ENCODE measurements around the gene FBXO8. TPM values are rescaled to one million over a fixed set of nuclear protein-coding genes. Genes with fewer than 3 reads are reported as not detected.
"Not testable (repeated sequence)": the region's sequence is repeated elsewhere in the genome, so short reads cannot be mapped to it uniquely, and the experiment has no call there.

The FBXO8 gene
- total RNA-seq, 1 experiment from 2014 or later = 8.2 TPM

DNA sequence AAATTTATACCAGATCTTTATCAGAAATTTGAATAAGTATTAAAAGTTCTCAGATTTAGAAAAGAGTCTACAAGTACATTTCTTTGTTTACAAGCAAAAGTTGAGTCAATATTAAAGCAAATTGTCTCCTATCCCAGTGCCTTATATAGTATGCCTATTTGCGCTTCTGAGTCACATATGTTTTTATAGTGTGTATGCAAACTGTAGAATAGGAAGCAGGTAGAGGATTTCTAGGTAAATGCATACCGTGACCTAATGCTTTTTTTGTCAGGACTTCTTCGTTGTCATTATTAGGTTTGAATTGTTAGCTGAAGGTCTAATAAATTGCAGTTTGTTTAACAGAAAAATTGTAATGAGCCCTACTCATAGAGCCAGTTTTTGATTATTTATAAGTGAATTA, 22.5 kb upstream of the FBXO8 start:
- Histone ChIP-seq H3K79me2 (ENCODE audit: low read length) (no peaks in the 10 kb centered on the region), H3K27ac (ENCODE audit: low read length) (no peak overlapping the region), H3K27me3 (ENCODE audit: low read length) (no peaks in the 10 kb centered on the region), H3K9me3 (ENCODE audit: low read length) (no peaks in the 10 kb centered on the region), H3K36me3 (ENCODE audit: low read depth, low read length) (no peaks in the 10 kb centered on the region), H3K9me2 (replicated peaks; ENCODE audit: low read length) (no peaks in the 10 kb centered on the region), H3K4me1 (ENCODE audit: insufficient read depth, low read length) (peaks cover 9% of the 10 kb centered on the region), H3K4me2 (ENCODE audit: low read length) (no peak overlapping the region), H2AFZ (ENCODE audit: low read length) (no peak overlapping the region), H3F3A (ENCODE audit: low read length, unreplicated experiment) (no peaks in the 10 kb centered on the region), H3K4me3 (ENCODE audit: low read length) (no peak overlapping the region), H4K20me1 (ENCODE audit: low read length) (no peaks in the 10 kb centered on the region), H3K9ac (ENCODE audit: low read length) (no peak overlapping the region)
- ChIA-PET CTCF (no interaction called here), POLR2A (ENCODE audit: unreplicated experiment) (no interaction called here)
- intact Hi-C loops (cut with micrococcal nuclease) = no loop called here
- peak; percentile 98 for ATAC-seq
- BruUV-seq (replicated peaks) = no TSS peak
- peak; percentile 65 for DNase-seq
- TF ChIP-seq EZH2phosphoT487 (IDR thresholded peaks at IDR 0.05; ENCODE audit: borderline replicate concordance, low read length) = no peak
- no peak for TF ChIP-seq EZH2 (IDR thresholded peaks at IDR 0.05; ENCODE audit: low read length, unreplicated experiment)
- TF ChIP-seq, protein P1, sequence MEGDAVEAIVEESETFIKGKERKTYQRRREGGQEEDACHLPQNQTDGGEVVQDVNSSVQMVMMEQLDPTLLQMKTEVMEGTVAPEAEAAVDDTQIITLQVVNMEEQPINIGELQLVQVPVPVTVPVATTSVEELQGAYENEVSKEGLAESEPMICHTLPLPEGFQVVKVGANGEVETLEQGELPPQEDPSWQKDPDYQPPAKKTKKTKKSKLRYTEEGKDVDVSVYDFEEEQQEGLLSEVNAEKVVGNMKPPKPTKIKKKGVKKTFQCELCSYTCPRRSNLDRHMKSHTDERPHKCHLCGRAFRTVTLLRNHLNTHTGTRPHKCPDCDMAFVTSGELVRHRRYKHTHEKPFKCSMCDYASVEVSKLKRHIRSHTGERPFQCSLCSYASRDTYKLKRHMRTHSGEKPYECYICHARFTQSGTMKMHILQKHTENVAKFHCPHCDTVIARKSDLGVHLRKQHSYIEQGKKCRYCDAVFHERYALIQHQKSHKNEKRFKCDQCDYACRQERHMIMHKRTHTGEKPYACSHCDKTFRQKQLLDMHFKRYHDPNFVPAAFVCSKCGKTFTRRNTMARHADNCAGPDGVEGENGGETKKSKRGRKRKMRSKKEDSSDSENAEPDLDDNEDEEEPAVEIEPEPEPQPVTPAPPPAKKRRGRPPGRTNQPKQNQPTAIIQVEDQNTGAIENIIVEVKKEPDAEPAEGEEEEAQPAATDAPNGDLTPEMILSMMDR (conservative IDR thresholded peaks at IDR 0.05; ENCODE audit: low read depth, low read length) = no peak

DNA sequence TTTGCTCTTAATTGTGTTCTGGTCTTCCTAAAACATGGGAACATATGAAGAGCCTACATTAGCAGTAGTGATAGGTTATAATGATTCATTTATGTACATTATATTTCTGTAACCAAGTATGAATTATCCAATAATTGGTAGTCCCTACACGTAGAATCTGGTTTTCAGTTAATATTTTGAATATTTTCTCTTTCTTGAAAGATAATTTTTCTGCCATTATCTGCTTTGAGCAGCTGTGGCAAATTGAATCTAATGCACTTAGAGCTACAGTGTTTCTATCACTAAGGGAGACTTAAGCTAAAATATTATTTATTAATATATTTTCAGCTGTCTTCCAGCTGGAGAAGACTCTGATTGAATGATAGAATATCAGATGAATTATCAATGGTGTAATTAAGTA, 21.2 kb upstream of the FBXO8 start:
- TF ChIP-seq, protein P1 (conservative IDR thresholded peaks at IDR 0.05; ENCODE audit: low read depth, low read length) = no peak
- TF ChIP-seq EZH2phosphoT487 (IDR thresholded peaks at IDR 0.05; ENCODE audit: borderline replicate concordance, low read length) (no peak), EZH2 (IDR thresholded peaks at IDR 0.05; ENCODE audit: low read length, unreplicated experiment) (no peak)
- intact Hi-C loops (cut with micrococcal nuclease) = no loop called here
- Histone ChIP-seq H3K9ac (ENCODE audit: low read length) (no peak overlapping the region), H3K27me3 (ENCODE audit: low read length) (no peaks in the 10 kb centered on the region), H3K27ac (ENCODE audit: low read length) (no peak overlapping the region), H4K20me1 (ENCODE audit: low read length) (no peaks in the 10 kb centered on the region), H3F3A (ENCODE audit: low read length, unreplicated experiment) (no peaks in the 10 kb centered on the region), H3K4me1 (ENCODE audit: insufficient read depth, low read length) (peaks cover 9% of the 10 kb centered on the region), H3K9me3 (ENCODE audit: low read length) (no peaks in the 10 kb centered on the region), H3K4me2 (ENCODE audit: low read length) (no peak overlapping the region), H3K9me2 (replicated peaks; ENCODE audit: low read length) (no peaks in the 10 kb centered on the region), H3K79me2 (ENCODE audit: low read length) (no peaks in the 10 kb centered on the region), H2AFZ (ENCODE audit: low read length) (no peak overlapping the region), H3K4me3 (ENCODE audit: low read length) (no peak overlapping the region), H3K36me3 (ENCODE audit: low read depth, low read length) (no peaks in the 10 kb centered on the region)
- POLR2A ChIA-PET (ENCODE audit: unreplicated experiment) = no interaction called here
- ATAC-seq (no peak), DNase-seq (no peak)
- CTCF ChIA-PET = no interaction called here
- BruUV-seq (replicated peaks) = no TSS peak

DNA sequence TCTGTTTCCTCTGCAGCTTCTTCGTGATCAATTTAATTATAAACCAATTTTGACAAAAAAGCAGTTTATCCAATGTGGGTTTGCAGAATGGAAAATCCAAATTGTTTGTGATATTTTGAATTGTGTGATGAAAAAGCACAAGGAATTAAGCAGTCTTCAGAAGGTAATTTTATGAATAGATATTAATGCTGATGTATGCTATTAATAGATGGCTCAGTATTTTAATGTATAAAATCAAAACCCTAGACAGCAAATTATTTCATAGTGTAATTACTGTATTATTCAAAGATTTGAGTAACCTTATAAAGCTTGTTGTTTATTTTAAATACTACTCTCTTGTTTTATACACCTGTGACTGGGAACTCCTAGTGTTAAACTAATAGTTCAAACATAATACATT, 20.2 kb upstream of the FBXO8 start:
- H3K9me3 ChIP-seq (ENCODE audit: low read length) = no peaks in the 10 kb centered on the region
- no peaks in the 10 kb centered on the region for H3K9me2 ChIP-seq (replicated peaks; ENCODE audit: low read length)
- no peak overlapping the region for H3K9ac ChIP-seq (ENCODE audit: low read length)
- no peak for DNase-seq
- intact Hi-C loops (cut with micrococcal nuclease) = no loop called here
- H3K36me3 ChIP-seq (ENCODE audit: low read depth, low read length) = no peaks in the 10 kb centered on the region
- H3K4me1 ChIP-seq (ENCODE audit: insufficient read depth, low read length) = peaks cover 9% of the 10 kb centered on the region
- ChIA-PET POLR2A (ENCODE audit: unreplicated experiment) (no interaction called here), CTCF (no interaction called here)
- ATAC-seq = no peak
- H3K4me2 ChIP-seq (ENCODE audit: low read length) = no peak overlapping the region
- no peaks in the 10 kb centered on the region for H3K79me2 ChIP-seq (ENCODE audit: low read length)
- TF ChIP-seq EZH2phosphoT487 (IDR thresholded peaks at IDR 0.05; ENCODE audit: borderline replicate concordance, low read length) (no peak), EZH2 (IDR thresholded peaks at IDR 0.05; ENCODE audit: low read length, unreplicated experiment) (no peak)
- TF ChIP-seq, protein P1 (conservative IDR thresholded peaks at IDR 0.05; ENCODE audit: low read depth, low read length) = no peak
- no peaks in the 10 kb centered on the region for H3K27me3 ChIP-seq (ENCODE audit: low read length)
- no peaks in the 10 kb centered on the region for H3F3A ChIP-seq (ENCODE audit: low read length, unreplicated experiment)
- no peak overlapping the region for H3K27ac ChIP-seq (ENCODE audit: low read length)
- H4K20me1 ChIP-seq (ENCODE audit: low read length) = no peaks in the 10 kb centered on the region
- BruUV-seq (replicated peaks) = no TSS peak
- no peak overlapping the region for H3K4me3 ChIP-seq (ENCODE audit: low read length)
- no peak overlapping the region for H2AFZ ChIP-seq (ENCODE audit: low read length)

DNA sequence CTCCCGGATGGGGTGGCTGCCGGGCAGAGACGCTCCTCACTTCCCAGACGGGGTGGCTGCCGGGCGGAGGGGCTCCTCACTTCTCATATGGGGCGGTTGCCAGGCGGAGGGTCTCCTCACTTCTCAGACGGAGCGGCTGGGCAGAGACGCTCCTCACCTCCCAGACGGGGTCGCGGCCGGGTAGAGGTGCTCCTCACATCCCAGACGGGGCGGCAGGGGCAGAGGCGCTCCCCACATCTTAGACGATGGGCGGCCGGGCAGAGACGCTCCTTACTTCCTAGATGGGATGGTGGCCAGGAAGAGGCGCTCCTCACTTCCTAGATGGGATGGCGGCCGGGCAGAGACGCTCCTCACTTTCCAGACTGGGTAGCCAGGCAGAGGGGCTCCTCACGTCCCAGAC, 11.7 kb upstream of the FBXO8 start:
- POLR2A ChIA-PET (ENCODE audit: unreplicated experiment); H2AFZ ChIP-seq (ENCODE audit: low read length); DNase-seq; CTCF ChIA-PET; ATAC-seq; H3F3A ChIP-seq (ENCODE audit: low read length, unreplicated experiment); H4K20me1 ChIP-seq (ENCODE audit: low read length); BruUV-seq (replicated peaks); H3K27ac ChIP-seq (ENCODE audit: low read length); H3K4me3 ChIP-seq (ENCODE audit: low read length); H3K9me2 ChIP-seq (replicated peaks; ENCODE audit: low read length); H3K79me2 ChIP-seq (ENCODE audit: low read length); H3K9me3 ChIP-seq (ENCODE audit: low read length); H3K4me2 ChIP-seq (ENCODE audit: low read length); H3K27me3 ChIP-seq (ENCODE audit: low read length); intact Hi-C loops (cut with micrococcal nuclease); H3K9ac ChIP-seq (ENCODE audit: low read length); H3K4me1 ChIP-seq (ENCODE audit: insufficient read depth, low read length): not testable (repeated sequence)
- peaks cover 20% of the 10 kb centered on the region for H3K36me3 ChIP-seq (ENCODE audit: low read depth, low read length)

DNA sequence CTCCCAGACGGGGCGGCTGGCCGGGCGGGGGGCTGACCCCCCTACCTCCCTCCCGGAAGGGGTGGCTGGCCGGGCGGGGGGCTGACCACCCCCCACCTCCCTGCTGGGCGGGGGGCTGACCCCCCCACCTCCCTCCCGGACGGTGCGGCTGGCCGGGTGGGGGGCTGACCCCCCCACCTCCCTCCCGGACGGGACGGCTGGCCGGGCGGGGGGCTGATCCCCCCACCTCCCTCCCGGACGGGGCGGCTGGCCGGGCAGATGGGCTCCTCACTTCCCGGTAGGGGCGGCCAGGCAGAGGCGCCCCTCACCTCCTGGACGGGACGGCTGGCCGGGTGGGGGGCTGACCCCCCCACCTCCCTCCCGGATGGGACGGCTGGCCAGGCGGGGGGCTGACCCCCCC, 11.2 kb upstream of the FBXO8 start:
- intact Hi-C loops (cut with micrococcal nuclease); H2AFZ ChIP-seq (ENCODE audit: low read length); H3F3A ChIP-seq (ENCODE audit: low read length, unreplicated experiment); H3K4me2 ChIP-seq (ENCODE audit: low read length); H3K9me3 ChIP-seq (ENCODE audit: low read length); CTCF ChIA-PET; H3K27me3 ChIP-seq (ENCODE audit: low read length); DNase-seq; POLR2A ChIA-PET (ENCODE audit: unreplicated experiment); H3K79me2 ChIP-seq (ENCODE audit: low read length); H3K9ac ChIP-seq (ENCODE audit: low read length); H3K27ac ChIP-seq (ENCODE audit: low read length); BruUV-seq (replicated peaks); H3K9me2 ChIP-seq (replicated peaks; ENCODE audit: low read length); H4K20me1 ChIP-seq (ENCODE audit: low read length); H3K4me3 ChIP-seq (ENCODE audit: low read length); ATAC-seq; H3K4me1 ChIP-seq (ENCODE audit: insufficient read depth, low read length): not testable (repeated sequence)
- peaks cover 20% of the 10 kb centered on the region for H3K36me3 ChIP-seq (ENCODE audit: low read depth, low read length)

Measured in PC-3 (cell line).